Aorta (tissue), 5 donors: ENCODE data around the gene KIT. TPM values are rescaled to one million over a fixed set of nuclear protein-coding genes. Genes with fewer than 3 reads are reported as not detected.
"Not testable (repeated sequence)": the region's sequence is repeated elsewhere in the genome, so short reads cannot be mapped to it uniquely, and the experiment has no call there.

ENCODE experiments used
- ATAC-seq: fragments of 200-7000 bp; cut with Tn5 transposase; one replicate; pipeline ENCODE4 v1.9.1; 2022; ENCODE audit warnings: moderate library complexity; ENCODE audit not compliant: low FRiP score
- DNase-seq, 2 donors: peaks; one replicate each; pipeline ENCODE4 v3.0.0-alpha.2; 2020
- H3K27ac ChIP-seq, 2 donors: one replicate each; pipeline ENCODE4 v1.5.1; 2013; ENCODE audit warnings: low read length in 2 of 2, mild to moderate bottlenecking in 2 of 2, moderate library complexity in 2 of 2, control low read depth in 1 of 2, inconsistent platforms in 1 of 2, low read depth in 1 of 2
- H3K27me3 ChIP-seq, 2 donors: one replicate each; pipeline ENCODE4 v1.6.1; 2013; ENCODE audit warnings: control low read depth in 1 of 2, low read length in 1 of 2, mild to moderate bottlenecking in 1 of 2, moderate library complexity in 1 of 2; ENCODE audit not compliant: insufficient read depth in 2 of 2, control insufficient read depth in 1 of 2
- H3K36me3 ChIP-seq, 2 donors: one replicate each; pipeline ENCODE4 v1.6.1; 2013; ENCODE audit warnings: control low read depth in 1 of 2, low read length in 1 of 2, mild to moderate bottlenecking in 1 of 2; ENCODE audit not compliant: insufficient read depth in 2 of 2, control insufficient read depth in 1 of 2
- H3K4me1 ChIP-seq, 2 donors: one replicate each; pipeline ENCODE4 v1.6.1; 2013; ENCODE audit warnings: low read length in 2 of 2, control low read depth in 1 of 2, mild to moderate bottlenecking in 1 of 2, moderate library complexity in 1 of 2; ENCODE audit not compliant: insufficient read depth in 2 of 2, control insufficient read depth in 1 of 2
- H3K4me3 ChIP-seq, 2 donors: one replicate each; pipeline ENCODE4 v1.5.1; 2013; ENCODE audit warnings: low read length in 2 of 2, control low read depth in 1 of 2, mild to moderate bottlenecking in 1 of 2
- H3K9me3 ChIP-seq: one replicate; pipeline ENCODE4 v1.6.1; 2013; ENCODE audit warnings: mild to moderate bottlenecking, low read length; ENCODE audit not compliant: control insufficient read depth
- WGBS, 2 donors: extraction: QIAGEN DNeasy Blood & Tissue Kit; methylation state at CpG; one replicate each; pipeline ENCODE4 v1.1.7; 2013; 5-methylcytosine and 5-hydroxymethylcytosine counted together
- intact Hi-C, 2 donors: fragments of 100-400 bp; cut with DNase I; formaldehyde crosslinking; loops; one replicate each; pipeline versions ENCODE4 v1.14.2 to v1.15.0; 2022
- polyA plus RNA-seq, 2 donors: library from polyadenylated mRNA; stranded (reverse); fragments of 200-250 nt; gene quantifications; one replicate each; pipeline ENCODE4 v1.2.3, GENCODE V29; 2013
- total RNA-seq, 2 donors: library from RNA; stranded (reverse); fragmentation: NEBNext Ultra II Directional; extraction: Animal tissue kit (Norgen Biotek cat#: 25700); gene quantifications; one replicate each; pipeline ENCODE4 v1.2.1, GENCODE V29; 2021
- donor health status: healthy with polysubstance abuse.
- donor health status: Bipolar disorder and iron deficiency.
- donor health status: DM: no; HTN: no; CAD: no.
- donor health status: DM: no; HTN: no; CAD: no.
- donor health status: DM: yes; HTN: yes; CAD: no.

The KIT gene
- total and polyA plus RNA-seq, 4 donors: 0.56 to 18.7 (median 5.3) TPM

DNA sequence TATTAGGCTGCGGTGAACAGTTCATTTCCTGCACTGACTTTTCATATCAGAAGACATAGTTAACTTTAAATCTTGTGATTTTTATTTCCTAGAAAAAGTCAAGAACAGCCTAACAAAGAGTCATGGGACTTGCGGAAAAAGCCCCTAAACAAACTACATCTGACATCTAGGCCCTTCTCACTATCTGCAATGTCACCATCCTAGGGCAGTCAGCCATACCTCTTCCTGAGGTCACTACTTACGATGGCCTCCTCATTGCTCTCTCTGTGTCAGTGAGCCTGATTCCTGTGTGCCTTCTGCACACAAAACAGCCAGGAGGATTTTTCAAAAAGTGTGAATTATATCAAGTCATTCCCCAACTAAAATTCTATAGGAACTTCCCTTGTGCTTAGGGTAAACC is 22.4 kb upstream of the KIT start:
- ATAC-seq (no peak), DNase-seq (no peak)

DNA sequence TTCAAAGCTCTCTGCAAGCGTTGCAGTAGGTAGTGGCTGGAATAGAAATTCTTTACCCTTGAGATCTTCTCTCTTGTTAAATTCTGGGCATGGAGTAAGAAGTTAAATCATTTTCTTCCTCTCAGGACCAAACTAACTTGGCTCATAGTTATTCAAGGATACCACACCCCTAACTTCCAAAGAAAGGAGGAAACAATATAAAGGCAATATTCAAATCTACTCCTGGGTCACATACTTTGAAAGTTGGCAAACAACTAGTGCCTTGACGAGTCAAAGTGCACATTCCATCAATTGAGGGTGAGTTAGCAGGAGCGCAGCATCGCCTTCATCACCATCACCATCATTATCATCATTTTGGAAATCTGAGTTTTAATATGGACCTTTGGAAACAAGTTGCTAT is 20.4 kb upstream of the KIT start:
- Histone ChIP-seq H3K27ac (no peak overlapping the region), H3K4me1 (no peaks in the 10 kb centered on the region), H3K36me3 (no peaks in the 10 kb centered on the region), H3K4me3 (no peak overlapping the region), H3K9me3 (no peaks in the 10 kb centered on the region), H3K27me3 (no peaks in the 10 kb centered on the region)
- ATAC-seq (no peak), DNase-seq (no peak)
- intact Hi-C loops: no loop called here
- 80 to 92% methylated on average over 4 of the region's 4 CpGs for WGBS, 2 donors

More for the DNA sequence above, 22.4 kb upstream of the KIT start:
- no peaks in the 10 kb centered on the region for H3K4me1 ChIP-seq
- H3K9me3 ChIP-seq: no peaks in the 10 kb centered on the region
- no peak overlapping the region for H3K27ac ChIP-seq
- no peak overlapping the region for H3K4me3 ChIP-seq
- no peaks in the 10 kb centered on the region for H3K36me3 ChIP-seq
- H3K27me3 ChIP-seq: peaks cover 0 to 2% of the 10 kb centered on the region in 2 donors
- 92 to 95% methylated on average over 3 of the region's 3 CpGs for WGBS, 2 donors
- intact Hi-C loops: no loop called here

DNA sequence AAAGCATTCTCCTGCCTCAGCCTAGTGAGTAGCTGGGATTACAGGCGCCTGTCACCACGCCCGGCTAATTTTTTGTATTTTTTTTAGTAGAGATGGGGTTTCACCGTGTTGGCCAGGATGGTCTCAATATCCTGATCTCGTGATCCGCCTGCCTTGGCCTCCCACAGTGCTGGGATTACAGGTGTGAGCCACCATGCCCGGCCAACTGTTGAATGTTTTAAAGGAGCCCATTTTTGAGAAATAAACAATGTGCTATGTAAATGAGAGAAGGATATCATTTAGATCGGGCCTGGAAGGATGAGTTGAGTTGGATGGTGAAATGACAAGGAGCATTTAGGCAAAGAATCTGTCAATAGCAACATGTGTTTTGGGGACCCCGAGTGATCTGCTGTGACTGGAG is 16.7 kb upstream of the KIT start:
- DNase-seq, H3K4me1 ChIP-seq, H3K36me3 ChIP-seq, H3K27ac ChIP-seq, intact Hi-C loops, ATAC-seq, H3K27me3 ChIP-seq, H3K9me3 ChIP-seq, H3K4me3 ChIP-seq: not testable (repeated sequence)
- WGBS, 2 donors: 94 to 95% methylated on average over 9 of the region's 9 CpGs

DNA sequence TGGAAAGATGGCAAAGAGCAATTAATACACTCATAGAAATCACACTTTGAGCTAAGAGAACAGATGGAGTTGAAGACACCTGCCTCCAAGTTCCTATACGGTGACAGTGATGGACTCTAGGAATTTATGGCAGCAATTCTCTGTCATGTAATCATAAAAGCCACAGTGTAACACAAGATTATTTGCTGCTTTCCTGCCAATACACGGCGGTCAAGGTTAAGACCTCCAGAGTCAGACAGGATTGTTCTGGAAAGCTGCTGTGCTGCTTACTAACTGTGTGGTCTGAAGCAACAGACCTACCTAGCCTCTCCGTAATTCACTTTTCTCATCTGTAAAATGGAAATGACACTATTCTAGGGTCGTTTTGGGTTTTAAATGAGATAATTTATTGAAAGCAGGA is 14.6 kb upstream of the KIT start:
- no peak for DNase-seq
- H3K27me3 ChIP-seq: no peaks in the 10 kb centered on the region
- H3K9me3 ChIP-seq: no peaks in the 10 kb centered on the region
- H3K4me3 ChIP-seq: no peak overlapping the region
- no peak overlapping the region for H3K27ac ChIP-seq
- H3K36me3 ChIP-seq: no peaks in the 10 kb centered on the region
- ATAC-seq: no peak
- H3K4me1 ChIP-seq: no peaks in the 10 kb centered on the region
- intact Hi-C loops: no loop called here
- 73% methylated on average over 5 of the region's 5 CpGs for WGBS, 2 donors

DNA sequence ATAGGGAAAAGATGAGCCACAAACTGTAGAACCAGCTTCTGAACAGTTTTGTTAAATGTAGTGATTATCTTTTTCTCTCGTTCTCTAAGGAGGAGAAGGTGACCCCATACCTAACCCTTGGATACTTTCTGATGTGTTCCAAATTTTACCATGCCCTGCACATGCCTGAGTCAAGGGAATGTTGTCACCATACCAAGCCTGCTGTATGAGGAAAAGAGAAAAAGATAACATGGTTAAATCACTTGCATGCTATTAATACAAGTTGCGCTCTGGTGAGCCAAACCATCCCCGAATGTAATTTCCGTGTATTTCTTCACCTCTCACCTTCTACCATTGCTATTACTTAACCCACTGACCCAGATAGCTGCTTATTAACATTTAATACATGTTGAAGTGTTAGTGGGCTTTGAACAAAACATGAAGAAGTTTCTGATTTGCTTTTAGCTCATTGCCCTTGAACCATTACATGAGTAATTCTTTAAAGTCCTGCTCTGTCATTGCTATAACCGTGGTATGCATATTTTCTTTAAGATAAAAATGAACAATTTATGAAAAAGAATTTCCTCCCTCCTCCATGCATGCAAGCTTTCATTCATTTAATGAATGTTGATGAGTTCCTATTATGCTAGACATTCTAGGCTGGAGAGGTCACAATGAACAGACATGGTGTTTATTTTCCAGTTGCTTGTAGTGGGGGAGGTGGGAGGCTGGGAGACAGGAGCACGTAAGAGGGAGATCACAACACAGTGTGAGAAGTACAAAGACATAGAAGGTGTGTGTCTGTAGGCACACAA is 13.6 kb upstream of the KIT start:
- Histone ChIP-seq H3K4me3 (no peak overlapping the region), H3K27ac (no peak overlapping the region), H3K9me3 (no peaks in the 10 kb centered on the region), H3K27me3 (no peaks in the 10 kb centered on the region), H3K4me1 (no peaks in the 10 kb centered on the region), H3K36me3 (no peaks in the 10 kb centered on the region)
- ATAC-seq (no peak), DNase-seq (no peak)
- intact Hi-C loops: no loop called here
- WGBS, 2 donors: 60 to 67% methylated on average over 6 of the region's 6 CpGs

DNA sequence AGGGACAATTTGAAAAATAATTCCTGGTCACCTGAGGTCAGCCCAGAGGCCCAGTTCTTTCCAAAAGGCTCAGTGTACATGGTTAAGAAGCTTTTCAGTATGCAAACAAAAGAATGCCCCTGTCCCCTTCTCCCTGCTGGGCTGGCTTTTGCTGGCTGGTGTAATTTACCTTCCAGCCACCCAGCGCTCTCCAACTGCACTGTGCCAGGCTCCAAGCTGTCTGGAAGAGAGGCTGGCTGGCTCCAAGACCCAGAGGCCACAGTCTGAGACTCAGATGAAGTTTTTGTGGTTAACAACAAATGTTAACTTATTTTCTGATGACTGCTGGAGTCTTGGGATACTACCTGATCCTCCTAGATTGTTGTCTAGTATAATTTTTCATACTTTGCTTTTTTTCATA is 11.9 kb upstream of the KIT start:
- intact Hi-C loops: no loop called here
- DNase-seq (no peak), ATAC-seq (no peak)
- H3K27me3 ChIP-seq: no peaks in the 10 kb centered on the region
- H3K4me3 ChIP-seq: no peak overlapping the region
- H3K27ac ChIP-seq: no peak overlapping the region
- 23 to 28% methylated on average over 1 of the region's 1 CpG for WGBS, 2 donors
- H3K9me3 ChIP-seq: no peaks in the 10 kb centered on the region
- no peaks in the 10 kb centered on the region for H3K4me1 ChIP-seq
- H3K36me3 ChIP-seq: no peaks in the 10 kb centered on the region

DNA sequence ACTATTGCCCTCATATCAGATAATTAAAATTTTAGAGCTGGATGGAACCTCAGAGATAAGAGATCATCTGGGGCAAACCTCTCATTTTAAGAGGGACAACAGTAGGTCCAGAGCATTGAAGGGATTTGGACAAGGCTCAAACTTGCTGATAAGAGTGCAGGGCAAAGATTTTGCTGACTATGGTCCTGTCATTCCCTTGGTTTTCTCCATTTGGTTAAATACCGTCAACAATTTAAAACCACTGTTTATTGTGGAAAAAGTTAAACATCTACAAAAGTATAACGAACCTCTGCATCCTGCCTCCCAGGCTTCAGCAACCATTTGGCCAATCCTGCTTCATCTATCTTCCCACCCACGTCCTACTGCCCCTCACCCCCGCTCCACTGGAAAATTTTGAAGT is 10.7 kb upstream of the KIT start:
- WGBS, 2 donors: 75 to 83% methylated on average over 4 of the region's 4 CpGs

DNA sequence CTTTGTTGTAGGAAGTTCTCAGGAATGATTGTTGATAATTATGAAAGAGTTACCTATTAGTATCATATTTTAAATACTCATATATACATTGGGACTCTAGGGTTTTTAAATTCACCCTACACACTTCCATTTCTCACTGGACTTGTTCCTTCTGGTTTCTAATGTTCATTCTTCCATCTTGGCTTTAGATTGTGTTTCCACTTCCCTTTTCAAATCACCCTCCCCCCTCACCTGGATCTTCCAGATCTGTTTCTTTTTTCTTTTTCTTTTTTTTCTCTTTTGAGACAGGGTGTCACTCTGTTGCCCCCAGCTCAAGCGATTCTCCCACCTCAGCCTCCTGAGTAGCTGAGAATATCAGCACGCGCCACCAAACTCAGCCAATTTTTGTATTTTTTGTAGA is 6.7 kb upstream of the KIT start:
- intact Hi-C loops: no loop called here
- no peaks in the 10 kb centered on the region for H3K4me1 ChIP-seq
- no peaks in the 10 kb centered on the region for H3K27me3 ChIP-seq
- H3K27ac ChIP-seq: no peak overlapping the region
- no peaks in the 10 kb centered on the region for H3K9me3 ChIP-seq
- WGBS, 2 donors: 92 to 97% methylated on average over 3 of the region's 3 CpGs
- no peak for ATAC-seq
- no peaks in the 10 kb centered on the region for H3K36me3 ChIP-seq
- DNase-seq: no peak
- H3K4me3 ChIP-seq: no peak overlapping the region

More for the DNA sequence above, 10.7 kb upstream of the KIT start:
- Histone ChIP-seq H3K4me1 (no peaks in the 10 kb centered on the region), H3K4me3 (no peak overlapping the region), H3K9me3 (no peaks in the 10 kb centered on the region), H3K27ac (no peak overlapping the region), H3K27me3 (no peaks in the 10 kb centered on the region), H3K36me3 (no peaks in the 10 kb centered on the region)
- intact Hi-C loops: no loop called here
- ATAC-seq (no peak), DNase-seq (no peak)

DNA sequence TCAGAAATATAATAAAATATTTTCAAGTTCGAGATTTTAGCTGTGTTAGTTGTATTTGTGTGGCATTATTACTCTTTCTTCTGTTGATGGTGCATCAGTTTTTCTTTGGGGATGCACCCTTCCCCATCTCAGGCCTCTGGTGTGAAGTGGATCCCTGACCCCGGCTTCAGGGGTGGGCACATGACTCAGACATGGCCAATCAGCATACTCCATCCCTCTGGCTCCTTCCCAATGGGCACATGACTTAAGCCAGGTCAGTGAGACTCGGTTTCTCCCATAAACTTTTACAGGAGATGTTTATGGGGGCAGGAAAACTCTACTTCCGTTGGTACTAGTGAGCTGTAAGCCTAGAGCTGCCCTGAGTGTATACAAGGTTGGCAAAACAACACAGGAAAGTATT is 3.0 kb upstream of the KIT start:
- H3K36me3 ChIP-seq: no peaks in the 10 kb centered on the region
- WGBS, 2 donors: 69 to 70% methylated on average over 4 of the region's 4 CpGs
- ATAC-seq (no peak), DNase-seq (no peak)
- no peaks in the 10 kb centered on the region for H3K9me3 ChIP-seq
- no peak overlapping the region for H3K27ac ChIP-seq
- no peaks in the 10 kb centered on the region for H3K27me3 ChIP-seq
- H3K4me3 ChIP-seq: no peak overlapping the region
- H3K4me1 ChIP-seq: no peaks in the 10 kb centered on the region
- intact Hi-C loops: no loop called here
